Panc1 (cell line): ENCODE data around the gene ZG16B.

Source experiments
- CTCF ChIP-seq: fragments of 450-650 bp; IDR thresholded peaks from 2 replicates; pipeline ENCODE4 v1.5.1; 2017; ENCODE audit warnings: mild to moderate bottlenecking
- POLR2AphosphoS5 ChIP-seq: IDR thresholded peaks from 2 replicates; pipeline ENCODE4 v1.6.1; 2012; ENCODE audit warnings: mild to moderate bottlenecking, low read depth, low read length, moderate library complexity
- SIN3A ChIP-seq: IDR thresholded peaks from 2 replicates; pipeline ENCODE4 v1.6.1; 2012; ENCODE audit warnings: low read depth, mild to moderate bottlenecking, low read length, moderate library complexity, borderline replicate concordance; ENCODE audit not compliant: insufficient read depth
- TCF7L2 ChIP-seq: IDR thresholded peaks from 2 replicates; pipeline ENCODE4 v1.6.1; 2011; ENCODE audit warnings: mild to moderate bottlenecking, low read depth, low read length, inconsistent platforms

- TF ChIP-seq TCF7L2 (no peak), CTCF (no peak), POLR2AphosphoS5 (no peak), SIN3A (no peak)
Observed at GRCh38 chr16:2790631-2791030, 39.5 kb upstream of the ZG16B start.
